Measurements from ENCODE around the gene NAA10. TPM values are rescaled to one million over a fixed set of nuclear protein-coding genes. Genes with fewer than 3 reads are reported as not detected.
"Not testable (repeated sequence)": the region's sequence is repeated elsewhere in the genome, so short reads cannot be mapped to it uniquely, and the experiment has no call there.

The NAA10 gene
- polyA plus RNA-seq (ENCODE audit: insufficient read length in 3 of 3), result 10 to 100 TPM; 53.0 to 78.0 (median 77.5) TPM
- long read RNA-seq, donor 1, transcript NAA10-208 (8 exons, 1,772 nt), result major isoform, 25 of 33 reads
- long read RNA-seq, donor 1, partial matches to known transcripts, result 0 of 33 reads
- long read RNA-seq, donor 1, other reads (novel, unspliced or antisense), result 0 of 33 reads
- long read RNA-seq, donor 2, transcript NAA10-208 (8 exons, 1,772 nt), result major isoform, 17 of 21 reads
- long read RNA-seq, donor 2, partial matches to known transcripts, result 0 of 21 reads
- long read RNA-seq, donor 2, other reads (novel, unspliced or antisense), result 0 of 21 reads
- long read RNA-seq, donor 3, transcript NAA10-208 (8 exons, 1,772 nt), result major isoform, 33 of 42 reads
- long read RNA-seq, donor 3, partial matches to known transcripts, result 0 of 42 reads
- long read RNA-seq, donor 3, other reads (novel, unspliced or antisense), result 0 of 42 reads
- long read RNA-seq, donor 4, transcript NAA10-208 (8 exons, 1,772 nt), result major isoform, 20 of 41 reads
- long read RNA-seq, donor 4, transcript NAA10-201 (7 exons, 837 nt), result minor isoform, 5 of 41 reads
- long read RNA-seq, donor 4, partial matches to known transcripts, result 6 of 41 reads
- long read RNA-seq, donor 4, other reads (novel, unspliced or antisense), result 0 of 41 reads
- long read RNA-seq, donor 5, transcript NAA10-208 (8 exons, 1,772 nt), result major isoform, 35 of 55 reads
- long read RNA-seq, donor 5, partial matches to known transcripts, result 12 of 55 reads
- long read RNA-seq, donor 5, other reads (novel, unspliced or antisense), result 0 of 55 reads
- long read RNA-seq, donor 6, transcript NAA10-208 (8 exons, 1,772 nt), result major isoform, 20 of 40 reads
- long read RNA-seq, donor 6, partial matches to known transcripts, result 5 of 40 reads
- long read RNA-seq, donor 6, other reads (novel, unspliced or antisense), result 0 of 40 reads
- long read RNA-seq, donor 7, transcript NAA10-208 (8 exons, 1,772 nt), result major isoform, 27 of 42 reads
- long read RNA-seq, donor 7, partial matches to known transcripts, result 7 of 42 reads
- long read RNA-seq, donor 7, other reads (novel, unspliced or antisense), result 0 of 42 reads
- long read RNA-seq, donor 8, transcript NAA10-208 (8 exons, 1,772 nt), result major isoform, 42 of 99 reads
- long read RNA-seq, donor 8, transcript NAA10-214 (2 exons, 1,075 nt), result minor isoform, 5 of 99 reads
- long read RNA-seq, donor 8, partial matches to known transcripts, result 41 of 99 reads
- long read RNA-seq, donor 8, other reads (novel, unspliced or antisense), result 0 of 99 reads
- long read RNA-seq, donor 9, transcript NAA10-208 (8 exons, 1,772 nt), result major isoform, 24 of 39 reads
- long read RNA-seq, donor 9, partial matches to known transcripts, result 9 of 39 reads
- long read RNA-seq, donor 9, other reads (novel, unspliced or antisense), result 0 of 39 reads
- long read RNA-seq, donor 10, transcript NAA10-208 (8 exons, 1,772 nt), result major isoform, 20 of 27 reads
- long read RNA-seq, donor 10, partial matches to known transcripts, result 0 of 27 reads
- long read RNA-seq, donor 10, other reads (novel, unspliced or antisense), result 0 of 27 reads
- long read RNA-seq, donor 11, transcript NAA10-208 (8 exons, 1,772 nt), result major isoform, 14 of 18 reads
- long read RNA-seq, donor 11, partial matches to known transcripts, result 0 of 18 reads
- long read RNA-seq, donor 11, other reads (novel, unspliced or antisense), result 0 of 18 reads
- long read RNA-seq, donor 12, transcript NAA10-208 (8 exons, 1,772 nt), result major isoform, 8 of 10 reads
- long read RNA-seq, donor 12, partial matches to known transcripts, result 0 of 10 reads
- long read RNA-seq, donor 12, other reads (novel, unspliced or antisense), result 0 of 10 reads
- long read RNA-seq, donor 13, transcript NAA10-208 (8 exons, 1,772 nt), result major isoform, 44 of 56 reads
- long read RNA-seq, donor 13, partial matches to known transcripts, result 0 of 56 reads
- long read RNA-seq, donor 13, other reads (novel, unspliced or antisense), result 0 of 56 reads
- long read RNA-seq, donor 14, transcript NAA10-208 (8 exons, 1,772 nt), result major isoform, 25 of 28 reads
- long read RNA-seq, donor 14, partial matches to known transcripts, result 0 of 28 reads
- long read RNA-seq, donor 14, other reads (novel, unspliced or antisense), result 0 of 28 reads
- long read RNA-seq, donor 15, transcript NAA10-208 (8 exons, 1,772 nt), result major isoform, 10 of 20 reads
- long read RNA-seq, donor 15, partial matches to known transcripts, result 7 of 20 reads
- long read RNA-seq, donor 15, other reads (novel, unspliced or antisense), result 0 of 20 reads
- long read RNA-seq, donor 16, transcript NAA10-208 (8 exons, 1,772 nt), result major isoform, 54 of 77 reads
- long read RNA-seq, donor 16, partial matches to known transcripts, result 10 of 77 reads
- long read RNA-seq, donor 16, other reads (novel, unspliced or antisense), result 0 of 77 reads

DNA sequence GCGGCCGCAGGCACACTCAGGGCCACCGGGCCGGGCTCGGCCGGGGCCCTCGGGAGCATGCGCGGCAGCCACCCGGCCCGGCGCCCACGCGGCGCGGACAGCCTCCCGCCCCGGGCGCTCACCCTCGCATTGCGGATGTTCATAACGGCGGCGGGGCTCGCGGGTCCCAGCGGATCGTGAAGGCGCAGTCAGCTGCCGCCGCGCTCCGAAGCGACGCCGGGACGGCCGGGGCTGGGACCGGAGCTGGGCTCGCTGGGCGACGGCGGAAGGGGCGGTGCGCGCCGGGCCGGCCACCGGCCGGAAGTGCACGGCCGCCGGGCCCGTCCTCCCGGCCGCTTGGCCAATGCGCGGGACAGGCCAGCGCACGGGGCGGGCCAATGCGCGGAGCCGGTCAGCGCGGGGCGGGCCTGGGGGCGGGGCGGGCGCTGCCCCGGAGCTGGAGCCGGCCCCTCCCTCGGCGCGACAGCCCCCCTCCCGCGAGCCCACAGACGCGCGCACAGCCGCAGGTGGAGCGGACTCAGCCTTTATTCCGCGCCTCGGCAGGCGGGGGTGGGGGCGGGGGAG, at the start of gene NAA10:
TSS of gene NAA10 (minus strand) at position 276 of the 564 bp plus-strand sequence. CDS start at position 143, 133 bp downstream.
- peak in 5 of 11 donors; percentile 49 to 73 (median 58) for DNase-seq (ENCODE audit: extremely low read depth in 1 of 11, low read depth in 9 of 11, low spot score in 4 of 11)

DNA sequence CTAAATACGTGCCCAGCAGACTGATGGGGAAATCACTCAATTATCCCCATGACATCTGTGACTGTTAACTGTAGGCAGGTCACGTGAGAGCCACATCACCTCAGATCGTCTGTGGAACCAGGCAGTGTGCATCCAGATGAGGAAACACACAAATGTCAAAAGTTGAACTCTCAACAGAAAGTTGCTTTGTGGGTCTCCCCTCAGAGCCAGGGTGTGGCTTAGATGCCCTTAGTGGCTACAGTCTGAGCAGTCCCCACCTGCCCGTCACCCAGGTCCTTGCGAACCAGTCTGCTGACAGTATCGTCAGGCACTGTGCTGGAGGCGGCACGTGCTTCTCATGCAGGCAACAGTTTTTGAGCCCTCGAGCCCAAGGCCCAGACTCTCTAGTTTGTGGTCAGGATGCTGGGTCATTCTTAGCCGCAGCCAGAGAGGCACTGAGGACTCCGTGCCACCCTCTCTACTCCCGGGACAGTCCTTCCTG, 48.5 kb upstream of the NAA10 start:
- no peak for DNase-seq (ENCODE audit: extremely low read depth in 1 of 11, low read depth in 9 of 11, low spot score in 4 of 11)

DNA sequence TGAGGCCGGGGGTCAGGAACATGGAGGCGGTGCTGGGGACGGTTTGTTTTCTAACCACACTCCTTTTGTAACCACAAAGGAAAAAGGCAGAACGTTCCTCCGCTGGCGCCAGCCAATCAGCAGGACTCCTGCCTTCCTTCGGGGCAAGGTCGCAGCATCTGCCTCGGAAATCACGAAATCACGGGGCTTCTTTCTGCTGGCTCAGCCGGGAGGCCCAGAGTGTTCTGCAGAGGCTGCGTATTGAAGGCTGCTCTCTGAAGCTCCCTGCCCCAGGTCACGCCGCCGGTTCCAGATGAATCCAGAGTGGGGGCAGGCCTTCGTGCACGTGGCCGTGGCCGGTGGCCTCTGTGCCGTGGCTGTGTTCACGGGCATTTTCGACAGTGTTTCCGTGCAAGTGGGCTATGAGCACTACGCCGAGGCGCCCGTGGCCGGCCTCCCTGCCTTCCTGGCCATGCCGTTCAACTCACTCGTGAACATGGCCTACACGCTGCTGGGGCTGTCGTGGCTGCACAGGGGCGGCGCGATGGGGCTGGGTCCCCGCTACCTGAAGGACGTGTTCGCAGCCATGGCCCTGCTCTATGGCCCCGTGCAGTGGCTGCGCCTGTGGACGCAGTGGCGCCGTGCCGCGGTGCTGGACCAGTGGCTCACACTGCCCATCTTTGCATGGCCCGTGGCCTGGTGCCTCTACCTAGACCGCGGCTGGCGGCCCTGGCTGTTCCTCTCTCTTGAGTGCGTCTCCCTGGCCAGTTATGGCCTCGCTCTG, 47.1 kb upstream of the NAA10 start:
- no peak for DNase-seq (ENCODE audit: extremely low read depth in 1 of 11, low read depth in 9 of 11, low spot score in 4 of 11)

DNA sequence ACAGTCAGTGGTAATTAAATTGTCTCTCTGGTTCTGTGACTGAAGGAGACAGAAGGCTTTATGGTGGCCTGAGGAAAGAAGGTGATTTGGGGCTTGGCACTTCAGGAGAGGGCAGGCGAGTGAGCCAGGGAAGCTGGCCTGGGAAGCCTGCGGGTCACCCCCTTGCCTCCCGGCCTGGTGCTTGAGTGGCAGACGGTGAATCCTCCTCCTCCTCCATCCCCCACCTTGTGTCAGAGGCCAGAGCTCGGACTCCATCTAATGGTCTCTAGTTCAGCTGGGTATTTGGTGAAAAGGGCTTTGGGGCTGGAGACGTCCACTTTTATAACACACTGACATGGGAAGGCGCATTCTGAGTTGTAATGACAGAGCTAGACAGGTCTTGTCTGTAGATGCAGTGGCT, 46.4 kb upstream of the NAA10 start:
- no peak for DNase-seq (ENCODE audit: extremely low read depth in 1 of 11, low read depth in 9 of 11, low spot score in 4 of 11)

DNA sequence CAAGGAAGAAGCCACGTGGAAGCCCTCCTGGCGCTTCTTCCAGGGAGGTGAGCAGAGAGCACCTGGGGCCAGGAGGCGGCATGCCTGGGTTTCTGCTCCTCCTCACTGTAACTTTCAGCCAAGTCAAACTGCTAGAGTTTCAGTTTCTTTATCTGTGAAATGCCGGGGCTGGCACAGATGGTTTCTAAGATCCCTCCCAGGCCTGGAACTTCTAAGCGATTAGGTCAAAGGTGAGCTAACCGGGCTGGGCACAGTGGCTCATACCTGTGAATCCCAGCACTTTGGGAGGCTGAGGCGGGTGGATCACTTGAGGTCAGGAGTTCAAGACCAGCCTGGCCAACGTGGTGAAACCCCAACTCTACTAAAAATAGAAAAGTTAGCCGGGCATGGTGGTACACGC, 45.6 kb upstream of the NAA10 start:
- DNase-seq (ENCODE audit: extremely low read depth in 1 of 11, low read depth in 9 of 11, low spot score in 4 of 11), result not testable (repeated sequence)

DNA sequence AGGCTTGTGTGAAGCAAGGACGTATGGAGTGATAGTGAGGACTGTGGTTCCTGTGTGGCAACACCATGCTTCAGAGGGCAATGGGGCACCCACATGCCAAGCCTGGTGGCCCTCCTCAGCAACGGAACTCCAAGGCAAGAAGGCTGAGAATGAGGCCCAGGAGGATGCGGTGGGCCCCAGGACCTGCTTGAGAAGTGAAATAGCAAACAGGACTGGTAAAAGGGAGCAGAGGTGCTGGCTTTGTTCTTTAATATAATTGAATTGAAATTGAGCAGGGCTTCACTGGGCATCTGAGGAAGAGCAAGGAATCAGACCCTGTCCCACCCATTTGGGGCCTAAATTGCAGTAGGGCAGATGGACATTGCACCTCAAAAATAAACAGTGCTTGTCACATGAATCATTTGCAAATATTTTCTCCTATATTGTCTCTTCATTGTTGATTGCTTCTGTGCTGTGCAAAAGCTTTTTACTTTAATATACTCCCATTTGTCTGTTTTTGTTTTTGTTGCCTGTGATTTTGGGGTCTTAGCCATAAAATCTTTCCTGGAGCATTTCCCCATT, 40.0 kb upstream of the NAA10 start:
- DNase-seq (ENCODE audit: extremely low read depth in 1 of 11, low read depth in 9 of 11, low spot score in 4 of 11), result no peak

DNA sequence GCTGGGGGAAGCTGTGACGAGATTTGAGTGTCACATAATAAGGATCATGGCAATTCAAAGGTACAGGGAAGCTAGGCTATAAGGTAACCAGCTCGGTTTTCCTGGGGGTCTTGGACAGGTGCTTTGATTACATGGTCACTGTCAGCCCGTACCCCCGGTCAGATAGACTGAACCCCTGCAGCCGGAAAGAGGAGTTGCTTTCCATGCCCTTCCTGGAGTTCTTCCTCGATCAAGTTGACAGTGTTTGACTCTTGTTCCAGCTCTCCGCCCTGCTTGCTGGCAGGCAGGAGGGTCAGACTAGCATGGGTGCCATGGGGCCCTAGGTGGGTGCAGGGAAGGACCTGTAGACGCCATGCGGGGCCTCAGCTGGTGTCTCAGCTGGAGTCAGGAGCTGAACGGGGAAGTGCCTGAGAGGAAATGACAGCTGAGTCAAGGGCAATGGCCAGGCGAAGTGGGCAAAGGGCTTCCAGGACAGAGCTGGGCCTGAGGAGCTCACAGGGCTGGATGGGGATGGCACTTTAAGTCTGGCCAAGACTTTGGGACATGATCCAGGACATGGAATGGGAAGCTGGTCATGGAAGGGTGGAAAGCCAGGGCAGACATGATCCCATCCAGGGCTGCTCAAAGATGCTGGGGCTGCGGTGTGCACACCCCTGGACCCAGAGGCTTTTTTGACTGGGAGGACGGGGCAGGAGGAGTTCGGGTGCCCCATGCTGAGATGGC, 39.3 kb upstream of the NAA10 start:
- no peak for DNase-seq (ENCODE audit: extremely low read depth in 1 of 11, low read depth in 9 of 11, low spot score in 4 of 11)

DNA sequence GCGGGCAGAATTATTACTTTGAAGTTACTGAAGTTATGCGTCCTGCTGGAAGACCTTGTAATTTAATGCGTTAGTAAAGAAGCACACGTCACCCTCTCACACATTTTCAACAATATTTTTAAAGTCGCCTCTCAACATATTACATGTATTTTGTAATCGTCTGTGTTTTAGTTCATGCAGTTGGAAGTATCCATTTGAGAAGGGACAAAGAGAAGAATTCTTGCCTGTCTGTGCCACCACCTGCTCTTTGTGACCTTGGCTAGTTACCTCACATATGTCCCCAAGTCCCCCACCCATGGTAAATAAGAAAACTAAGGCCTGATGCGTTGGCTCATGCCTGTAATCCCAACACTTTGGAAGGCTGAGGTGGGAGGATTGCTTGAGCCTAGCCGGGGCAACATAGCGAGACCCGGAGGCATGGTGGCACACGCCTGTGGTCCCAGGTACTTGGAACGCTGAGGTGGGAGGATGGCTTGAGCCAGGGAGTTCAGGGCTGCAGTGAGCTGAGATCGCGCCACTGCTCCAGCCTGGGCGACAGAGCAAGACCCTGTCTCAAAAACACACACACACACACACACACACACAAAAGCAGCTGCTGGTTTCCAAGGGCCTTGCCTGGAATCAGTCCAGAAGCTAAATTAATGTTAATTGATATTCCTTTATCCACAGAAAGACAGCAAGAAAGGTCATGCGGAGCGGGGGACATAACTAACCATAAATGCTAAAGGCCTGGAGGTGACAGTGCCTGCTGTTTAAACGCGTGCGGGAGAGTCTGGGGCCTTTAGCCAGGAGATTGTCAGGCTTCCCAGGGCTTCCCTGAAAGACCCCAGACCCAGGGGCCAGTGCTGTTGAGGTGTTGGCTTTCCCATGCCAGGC, 38.5 kb upstream of the NAA10 start:
- DNase-seq (ENCODE audit: extremely low read depth in 1 of 11, low read depth in 9 of 11, low spot score in 4 of 11), result no peak

DNA sequence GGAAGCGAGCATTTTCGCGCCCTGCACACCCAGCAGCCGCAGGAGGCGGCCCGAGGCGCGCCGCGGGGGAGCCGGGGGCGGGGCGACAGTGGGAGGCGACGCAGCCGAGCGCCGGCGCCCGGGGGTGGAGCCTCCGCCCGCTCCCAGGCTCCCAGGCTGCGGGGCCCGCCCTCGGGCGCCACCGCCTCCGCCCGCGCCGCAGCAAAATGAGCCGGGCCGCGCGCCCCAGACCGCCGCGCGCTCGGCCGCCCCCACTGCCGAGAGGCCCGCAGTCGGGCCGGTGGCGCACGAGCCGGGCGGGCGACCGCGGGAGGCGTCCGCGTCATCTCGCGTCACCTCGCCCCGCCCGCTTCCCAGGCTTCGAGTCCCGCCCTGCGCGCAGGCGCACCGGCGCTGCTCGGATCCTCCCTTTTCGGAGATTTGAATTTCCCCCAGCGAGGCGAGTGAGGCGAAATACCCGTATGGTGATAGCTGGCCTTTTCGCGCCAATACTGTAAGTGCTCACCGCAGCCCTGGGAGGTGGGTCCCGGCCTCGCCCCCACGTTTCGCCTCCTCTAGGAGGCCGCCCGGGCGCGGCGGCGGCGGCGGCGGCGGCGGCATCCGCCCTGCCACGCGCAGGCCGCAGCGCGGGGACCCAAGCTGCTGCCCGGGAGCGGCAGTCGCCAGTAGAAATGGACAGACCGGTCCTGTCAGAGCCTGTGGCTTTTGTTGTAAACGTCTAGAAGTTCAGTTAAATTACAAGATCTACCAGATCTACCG, 37.7 kb upstream of the NAA10 start, which contains the start of gene TMEM187:
TSS of gene TMEM187 (plus strand) at position 387 of the 759 bp plus-strand sequence. CDS start 9,309 bp downstream, outside the sequence.
- peak in 10 of 11 donors; percentile 50 to 85 (median 78) for DNase-seq (ENCODE audit: extremely low read depth in 1 of 11, low read depth in 9 of 11, low spot score in 4 of 11)

DNA sequence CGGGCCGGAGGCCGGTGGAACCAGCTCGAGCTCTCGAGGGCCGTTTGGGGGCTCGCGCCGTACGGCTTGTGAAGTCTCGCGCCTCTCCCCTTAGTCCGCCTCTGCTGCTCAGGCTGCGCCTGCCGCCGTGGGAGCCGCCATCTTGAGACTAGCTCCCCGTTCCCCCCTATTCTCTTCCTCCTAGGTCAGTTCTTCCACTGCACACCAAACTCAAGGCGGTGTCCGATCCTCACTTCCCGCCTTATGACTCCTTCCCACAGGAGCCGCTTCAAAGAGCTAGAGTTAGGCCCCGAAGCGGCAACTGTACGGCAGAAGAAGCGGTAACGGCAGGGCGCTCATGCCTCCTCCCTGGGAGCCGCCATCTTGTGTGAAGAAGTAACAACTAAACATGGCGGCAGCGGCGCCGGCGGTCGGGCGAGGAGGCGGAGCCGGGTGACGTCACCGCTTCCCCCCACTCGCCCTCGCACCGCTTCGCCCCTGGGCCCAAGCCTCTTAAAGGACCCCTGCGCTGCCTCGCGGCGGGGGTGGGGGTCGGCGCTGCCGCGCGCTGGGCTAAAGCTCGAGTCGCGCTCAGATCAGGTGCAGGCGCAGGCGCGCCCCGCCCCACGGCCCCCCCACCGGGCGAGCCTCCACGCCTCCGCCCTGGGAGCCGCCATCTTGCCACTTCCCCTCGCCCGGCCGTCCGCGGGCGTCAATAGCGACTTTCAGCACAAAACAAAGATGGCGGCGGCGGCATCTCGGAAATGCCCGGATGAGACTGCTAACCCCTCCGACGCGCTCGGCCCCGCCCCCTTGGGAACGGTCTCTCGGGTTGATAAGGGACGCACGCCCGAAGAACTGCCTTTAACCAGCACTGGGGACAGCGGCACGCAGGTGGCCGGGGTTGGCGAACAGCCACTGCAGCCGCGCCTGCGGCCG, 36.9 kb upstream of the NAA10 start, which contains the start of gene HCFC1:
TSS of gene HCFC1 (minus strand) at position 369 of the 918 bp plus-strand sequence. CDS start 978 bp downstream, outside the sequence.
- peak in 9 of 11 donors; percentile 66 to 93 (median 89) for DNase-seq (ENCODE audit: extremely low read depth in 1 of 11, low read depth in 9 of 11, low spot score in 4 of 11)

DNA sequence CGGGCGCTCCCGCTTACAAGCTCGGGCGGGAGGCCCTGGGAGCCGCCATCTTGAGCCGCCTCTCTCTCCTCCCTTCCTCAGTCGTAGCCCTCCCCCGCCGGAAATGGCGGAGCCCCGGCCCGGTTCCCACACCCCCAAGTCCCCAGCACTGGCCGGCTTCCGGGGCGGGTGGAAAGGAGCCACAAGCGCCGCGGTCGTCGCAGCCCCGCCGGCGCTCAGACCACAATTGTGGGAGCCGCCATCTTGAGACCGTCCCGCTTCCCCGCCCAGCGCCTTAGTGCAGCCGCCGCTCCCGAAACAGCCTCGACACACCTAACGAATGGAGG, 36.2 kb upstream of the NAA10 start:
- peak in 5 of 11 donors; percentile 80 to 88 (median 83) for DNase-seq (ENCODE audit: extremely low read depth in 1 of 11, low read depth in 9 of 11, low spot score in 4 of 11)
